H1 (cell line): ENCODE measurements around the gene FBXL14. TPM values are rescaled to one million over a fixed set of nuclear protein-coding genes. Genes with fewer than 3 reads are reported as not detected.

Experiments used
- CTCF ChIP-seq, 3 experiments: IDR thresholded peaks; 1 replicate in 2 of 3; 2 replicates in 1 of 3; pipeline versions ENCODE4 v1.5.1 to v1.6.1; 2011; ENCODE audit warnings: low read length in 3 of 3, mild to moderate bottlenecking in 3 of 3, inconsistent platforms in 2 of 3, low read depth in 1 of 3, moderate library complexity in 1 of 3; ENCODE audit not compliant: insufficient read depth in 1 of 3; ENCODE audit errors: control extremely low read depth in 1 of 3
- EZH2 ChIP-seq: fragments of 200-600 bp; sonication (generic); IDR thresholded peaks from 2 replicates; pipeline ENCODE4 v1.7.1; 2012; ENCODE audit warnings: low read depth, mild to moderate bottlenecking, moderate library complexity, low read length, inconsistent platforms; ENCODE audit not compliant: severe bottlenecking
- MAFK ChIP-seq: IDR thresholded peaks from 2 replicates; pipeline ENCODE4 v1.6.1; 2012; ENCODE audit warnings: low read depth, mild to moderate bottlenecking, improper control_type of control experiment, low read length
- PHF8 ChIP-seq: fragments of 200-600 bp; sonication (generic); conservative IDR thresholded peaks from 2 replicates; pipeline ENCODE4 v1.7.1; 2012; ENCODE audit warnings: low read depth, mild to moderate bottlenecking, inconsistent platforms, low read length, moderate library complexity
- RNF2 ChIP-seq: fragments of 200-900, 300-1000 bp; sonication (generic); IDR thresholded peaks from 2 replicates; pipeline ENCODE4 v1.7.1; 2016; ENCODE audit warnings: borderline replicate concordance, low read depth, mild to moderate bottlenecking, antibody characterized with exemption, low read length; ENCODE audit not compliant: poor library complexity, severe bottlenecking; ENCODE audit errors: missing control alignments
- SIX5 ChIP-seq: IDR thresholded peaks from 2 replicates; pipeline ENCODE4 v1.6.1; 2011; ENCODE audit warnings: mild to moderate bottlenecking, low read depth, low read length
- polyA plus RNA-seq, 7 experiments: library from polyadenylated mRNA; depleted of rRNA in 3 of 7; stranded (reverse) in 5 of 7; unstranded in 2 of 7; fragments of >200 nt in 5 of 7; fragments of 200-250 nt in 2 of 7; gene quantifications; 1 replicate in 5 of 7; 2 replicates in 1 of 7; 4 replicates in 1 of 7; pipeline versions ENCODE4 v1.2.1 to v1.2.3, GENCODE V29; 2011 to 2013; ENCODE audit warnings: missing spikeins in 2 of 7, mixed read lengths in 2 of 7
- total RNA-seq: library from RNA; stranded (reverse); fragmentation: NEBNext Ultra II Directional; extraction: Animal tissue kit (Norgen Biotek cat#: 25700); gene quantifications from 2 replicates; pipeline ENCODE4 v1.2.1, GENCODE V29; 2021

FBXL14 gene
- total and polyA plus RNA-seq, 2 of the 8 experiments (the other 6 are each of a cell fraction or from before 2014, with no cell fraction given), result 5.5 to 9.6 TPM

DNA sequence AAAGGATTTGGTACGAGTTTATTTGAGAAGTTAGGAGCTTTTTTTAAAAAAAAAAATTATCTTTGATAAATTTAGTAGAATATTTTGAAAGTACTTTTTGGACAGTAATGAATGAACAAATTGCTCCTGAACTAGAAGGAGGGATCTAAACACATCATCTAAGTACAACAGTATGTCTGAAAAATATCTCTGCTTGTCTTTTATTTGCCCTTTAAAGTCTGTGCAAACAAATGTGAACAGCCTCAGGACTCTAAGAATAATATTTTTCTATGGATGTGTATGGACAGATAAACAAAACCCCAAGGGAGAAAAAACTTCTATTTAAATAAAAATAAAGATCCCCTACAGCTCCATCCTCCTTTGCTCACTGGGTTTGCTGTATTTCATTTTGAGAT lies 19.5 kb downstream of the FBXL14 start (continued):
- TF ChIP-seq CTCF (IDR thresholded peaks at IDR 0.05; ENCODE audit: control extremely low read depth in 1 of 3, insufficient read depth in 1 of 3, low read depth in 1 of 3, low read length in 3 of 3) (no peak), SIX5 (no peak), MAFK (no peak), PHF8 (no peak), EZH2 (no peak), RNF2 (no peak)
